Measurements from ENCODE around the gene HIRA. TPM values are rescaled to one million over a fixed set of nuclear protein-coding genes. Genes with fewer than 3 reads are reported as not detected.

Gene HIRA
- total RNA-seq, 2 experiments from 2014 or later, result 31.2 to 55.7 TPM

GRCh38 chr22:19357270-19358105 is 74.0 kb downstream of the HIRA start:
- no peak for DNase-seq (ENCODE audit: low spot score)
- Histone ChIP-seq H3K36me3 (ENCODE audit: insufficient read depth, low read length) (peaks cover 90% of the 10 kb centered on the region), H3K4me2 (ENCODE audit: low read length) (no peak overlapping the region), H2AFZ (ENCODE audit: low read length) (no peak overlapping the region), H3K4me1 (ENCODE audit: insufficient read depth, low read length, poor library complexity, severe bottlenecking) (peaks cover 15% of the 10 kb centered on the region), H3K9me2 (ENCODE audit: insufficient read depth, low read length) (no peaks in the 10 kb centered on the region), H3K4me3 (ENCODE audit: low read depth, low read length, poor library complexity, severe bottlenecking) (no peak overlapping the region), H3K79me2 (ENCODE audit: insufficient read depth, low read depth, low read length) (no peaks in the 10 kb centered on the region), H3K27ac (ENCODE audit: low read depth, low read length, poor library complexity, severe bottlenecking) (no peak overlapping the region), H3K9me3 (ENCODE audit: low read length) (no peaks in the 10 kb centered on the region), H4K20me1 (ENCODE audit: insufficient read depth, low read length) (peaks cover 11% of the 10 kb centered on the region; the same call in 1 of the 2 replicates)
- TF ChIP-seq EZH2phosphoT487 (IDR thresholded peaks at IDR 0.05; ENCODE audit: borderline replicate concordance, low read depth, low read length), result no peak
- TF ChIP-seq, protein P1, sequence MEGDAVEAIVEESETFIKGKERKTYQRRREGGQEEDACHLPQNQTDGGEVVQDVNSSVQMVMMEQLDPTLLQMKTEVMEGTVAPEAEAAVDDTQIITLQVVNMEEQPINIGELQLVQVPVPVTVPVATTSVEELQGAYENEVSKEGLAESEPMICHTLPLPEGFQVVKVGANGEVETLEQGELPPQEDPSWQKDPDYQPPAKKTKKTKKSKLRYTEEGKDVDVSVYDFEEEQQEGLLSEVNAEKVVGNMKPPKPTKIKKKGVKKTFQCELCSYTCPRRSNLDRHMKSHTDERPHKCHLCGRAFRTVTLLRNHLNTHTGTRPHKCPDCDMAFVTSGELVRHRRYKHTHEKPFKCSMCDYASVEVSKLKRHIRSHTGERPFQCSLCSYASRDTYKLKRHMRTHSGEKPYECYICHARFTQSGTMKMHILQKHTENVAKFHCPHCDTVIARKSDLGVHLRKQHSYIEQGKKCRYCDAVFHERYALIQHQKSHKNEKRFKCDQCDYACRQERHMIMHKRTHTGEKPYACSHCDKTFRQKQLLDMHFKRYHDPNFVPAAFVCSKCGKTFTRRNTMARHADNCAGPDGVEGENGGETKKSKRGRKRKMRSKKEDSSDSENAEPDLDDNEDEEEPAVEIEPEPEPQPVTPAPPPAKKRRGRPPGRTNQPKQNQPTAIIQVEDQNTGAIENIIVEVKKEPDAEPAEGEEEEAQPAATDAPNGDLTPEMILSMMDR (conservative IDR thresholded peaks at IDR 0.05; ENCODE audit: low read length), result no peak
- BruUV-seq (replicated peaks), result no TSS peak
- intact Hi-C loops (cut with micrococcal nuclease; ENCODE audit: unreplicated experiment), result no loop called here
- ChIA-PET CTCF (ENCODE audit: unreplicated experiment) (no interaction called here), POLR2A (interaction anchor here (0.6 kb wide), 1 partner anchor 10 kb away, joined by 3 read pairs; no protein-coding TSS in a partner anchor)

- H2AFZ ChIP-seq (ENCODE audit: low read length), result no peak overlapping the region
- H3K4me1 ChIP-seq (ENCODE audit: insufficient read depth, low read length, poor library complexity, severe bottlenecking), result peaks cover 8% of the 10 kb centered on the region
- no peaks in the 10 kb centered on the region for H3K9me2 ChIP-seq (ENCODE audit: insufficient read depth, low read length)
- TF ChIP-seq EZH2phosphoT487 (IDR thresholded peaks at IDR 0.05; ENCODE audit: borderline replicate concordance, low read depth, low read length), result no peak
- TF ChIP-seq, protein P1 (conservative IDR thresholded peaks at IDR 0.05; ENCODE audit: low read length), result no peak
- H3K4me3 ChIP-seq (ENCODE audit: low read depth, low read length, poor library complexity, severe bottlenecking), result no peak overlapping the region
- ChIA-PET CTCF (ENCODE audit: unreplicated experiment) (no interaction called here), POLR2A (interaction anchor here (0.6 kb wide), 1 partner anchor 11 kb away, joined by 3 read pairs; no protein-coding TSS in a partner anchor)
- no peaks in the 10 kb centered on the region for H3K9me3 ChIP-seq (ENCODE audit: low read length)
- no peak overlapping the region for H3K27ac ChIP-seq (ENCODE audit: low read depth, low read length, poor library complexity, severe bottlenecking)
- peaks cover 95% of the 10 kb centered on the region for H3K36me3 ChIP-seq (ENCODE audit: insufficient read depth, low read length)
- intact Hi-C loops (cut with micrococcal nuclease; ENCODE audit: unreplicated experiment), result no loop called here
- DNase-seq (ENCODE audit: low spot score), result no peak
- H3K4me2 ChIP-seq (ENCODE audit: low read length), result no peak overlapping the region
- H3K79me2 ChIP-seq (ENCODE audit: insufficient read depth, low read depth, low read length), result no peaks in the 10 kb centered on the region
- peaks cover 11% of the 10 kb centered on the region; the same call in 1 of the 2 replicates for H4K20me1 ChIP-seq (ENCODE audit: insufficient read depth, low read length)
- BruUV-seq (replicated peaks), result no TSS peak
These were observed 74.7 kb downstream of the HIRA start for GRCh38 chr22:19356708-19357269.

All from OCI-LY7 (cell line).